AG09319 (cell line): Measurements from ENCODE around the gene ZNF845.

Experiments
- DNase-seq: peaks from one replicate; pipeline ENCODE4 v3.0.0-alpha.2; 2010; ENCODE audit warnings: low read depth; ENCODE audit errors: extremely low read depth
- CTCF ChIP-seq: IDR thresholded peaks from 2 replicates; pipeline ENCODE4 v1.5.1; 2011; ENCODE audit warnings: low read depth, mild to moderate bottlenecking, inconsistent platforms, low read length, moderate library complexity

The ZNF845 gene

GRCh38 chr19:53365134-53365898 lies 31.8 kb downstream of the ZNF845 start, which contains the start of gene ZNF525:
ZNF525 (plus strand) TSS chr19:53365705; CDS start chr19:53372282, 6,577 bp downstream.
- no peak; the same call in 1 of the 2 replicates for TF ChIP-seq CTCF
- peak; percentile 20 for DNase-seq

GRCh38 chr19:53365899-53366493 lies 32.4 kb downstream of the ZNF845 start:
- no peak for DNase-seq
- TF ChIP-seq CTCF = no peak

- TF ChIP-seq CTCF = no peak
- DNase-seq = no peak
Observed at GRCh38 chr19:53372196-53372595, 38.6 kb downstream of the ZNF845 start.

GRCh38 chr19:53374288-53374687 lies 40.7 kb downstream of the ZNF845 start:
- no peak for TF ChIP-seq CTCF
- no peak for DNase-seq

- no peak for TF ChIP-seq CTCF
- no peak for DNase-seq
Observed at GRCh38 chr19:53374743-53375142, 41.2 kb downstream of the ZNF845 start.

GRCh38 chr19:53381376-53381775 lies 47.8 kb downstream of the ZNF845 start:
- no peak for DNase-seq
- no peak for TF ChIP-seq CTCF

- DNase-seq = no peak
- no peak for TF ChIP-seq CTCF
Observed at GRCh38 chr19:53388168-53388567, 54.6 kb downstream of the ZNF845 start.
